ENCODE data around the gene IL2. TPM values are rescaled to one million over a fixed set of nuclear protein-coding genes. Genes with fewer than 3 reads are reported as not detected.

IL2 gene
- total RNA-seq, result not detected
- long read RNA-seq, donor 1, result 0 reads
- long read RNA-seq, donor 2, result 0 reads

- intact Hi-C loops (cut with DNase I), result no loop called here
Observed at GRCh38 chr4:122456231-122457116, at the start of gene IL2. TSS of gene IL2 (minus strand) at chr4:122456725. CDS start at chr4:122456440, 285 bp downstream.

GRCh38 chr4:122503214-122503613 is 46.7 kb upstream of the IL2 start:
- intact Hi-C loops (cut with DNase I), result no loop called here
- DNase-seq (ENCODE audit: low spot score), result no peak

More at GRCh38 chr4:122456231-122457116, at the start of gene IL2:
- DNase-seq (ENCODE audit: low spot score), result no peak

- no peak for DNase-seq (ENCODE audit: low spot score)
- intact Hi-C loops (cut with DNase I), result no loop called here
Observed at GRCh38 chr4:122500852-122501501, 44.5 kb upstream of the IL2 start.

- intact Hi-C loops (cut with DNase I), result no loop called here
- no peak for DNase-seq (ENCODE audit: low spot score)
Observed at GRCh38 chr4:122489061-122489460, 32.5 kb upstream of the IL2 start.

GRCh38 chr4:122483481-122483880 is 27.0 kb upstream of the IL2 start:
- intact Hi-C loops (cut with DNase I), result no loop called here
- DNase-seq (ENCODE audit: low spot score), result no peak

- intact Hi-C loops (cut with DNase I), result no loop called here
- no peak for DNase-seq (ENCODE audit: low spot score)
Observed at GRCh38 chr4:122481766-122482405, 25.4 kb upstream of the IL2 start.

GRCh38 chr4:122480655-122481487 is 24.3 kb upstream of the IL2 start:
- no peak for DNase-seq (ENCODE audit: low spot score)
- intact Hi-C loops (cut with DNase I), result no loop called here

- intact Hi-C loops (cut with DNase I), result no loop called here
- DNase-seq (ENCODE audit: low spot score), result no peak
Observed at GRCh38 chr4:122479935-122480416, 23.5 kb upstream of the IL2 start.

GRCh38 chr4:122476745-122477144 is 20.2 kb upstream of the IL2 start:
- no peak for DNase-seq (ENCODE audit: low spot score)

GRCh38 chr4:122476126-122476525 is 19.6 kb upstream of the IL2 start:
- intact Hi-C loops (cut with DNase I), result no loop called here
- DNase-seq (ENCODE audit: low spot score), result no peak

More at GRCh38 chr4:122476745-122477144, 20.2 kb upstream of the IL2 start:
- intact Hi-C loops (cut with DNase I), result no loop called here

GRCh38 chr4:122475233-122475632 is 18.7 kb upstream of the IL2 start:
- no peak for DNase-seq (ENCODE audit: low spot score)
- intact Hi-C loops (cut with DNase I), result no loop called here

GRCh38 chr4:122469457-122469856 is 12.9 kb upstream of the IL2 start:
- DNase-seq (ENCODE audit: low spot score), result no peak
- intact Hi-C loops (cut with DNase I), result no loop called here

GRCh38 chr4:122458625-122459024 is 2.1 kb upstream of the IL2 start:
- intact Hi-C loops (cut with DNase I), result no loop called here
- DNase-seq (ENCODE audit: low spot score), result no peak

GRCh38 chr4:122453384-122453995 is 3.0 kb downstream of the IL2 start:
- intact Hi-C loops (cut with DNase I), result no loop called here
- no peak for DNase-seq (ENCODE audit: low spot score)

- DNase-seq (ENCODE audit: low spot score), result no peak
- intact Hi-C loops (cut with DNase I), result no loop called here
Observed at GRCh38 chr4:122450847-122451246, 5.7 kb downstream of the IL2 start.

- intact Hi-C loops (cut with DNase I), result no loop called here
- DNase-seq (ENCODE audit: low spot score), result no peak
Observed at GRCh38 chr4:122434285-122434684, 22.2 kb downstream of the IL2 start.

- DNase-seq (ENCODE audit: low spot score), result no peak
- intact Hi-C loops (cut with DNase I), result no loop called here
Observed at GRCh38 chr4:122431351-122431750, 25.2 kb downstream of the IL2 start.

GRCh38 chr4:122423246-122423645 is 33.3 kb downstream of the IL2 start:
- intact Hi-C loops (cut with DNase I), result no loop called here
- DNase-seq (ENCODE audit: low spot score), result no peak

GRCh38 chr4:122412547-122412946 is 44.0 kb downstream of the IL2 start:
- intact Hi-C loops (cut with DNase I), result no loop called here
- DNase-seq (ENCODE audit: low spot score), result no peak
